HG03460 (cell line): Measurements from ENCODE around the gene ANO2.

Source experiments
- ATAC-seq: cut with Tn5 transposase; IDR thresholded peaks from one replicate; pipeline ENCODE4 v1.9.1; 2021; ENCODE audit not compliant: unreplicated experiment

ANO2 gene

GRCh38 chr12:5945071-5946008 is at the start of gene ANO2:
Gene ANO2, minus strand, starts transcription at chr12:5945259. Its CDS starts 42 bp downstream, at chr12:5945217.
- ATAC-seq, result no peak

- ATAC-seq, result no peak
Measured at GRCh38 chr12:5989621-5990020, 44.6 kb upstream of the ANO2 start.

GRCh38 chr12:5988659-5989116 is 43.6 kb upstream of the ANO2 start:
- no peak for ATAC-seq

GRCh38 chr12:5988088-5988487 is 43.0 kb upstream of the ANO2 start:
- ATAC-seq, result no peak

- ATAC-seq, result no peak
Measured at GRCh38 chr12:5987573-5987972, 42.5 kb upstream of the ANO2 start.

- ATAC-seq, result no peak
Measured at GRCh38 chr12:5985471-5985870, 40.4 kb upstream of the ANO2 start.

GRCh38 chr12:5984873-5985272 is 39.8 kb upstream of the ANO2 start:
- ATAC-seq, result no peak

GRCh38 chr12:5982106-5982505 is 37.0 kb upstream of the ANO2 start:
- ATAC-seq, result no peak

GRCh38 chr12:5977556-5977955 is 32.5 kb upstream of the ANO2 start:
- no peak for ATAC-seq

- no peak for ATAC-seq
Measured at GRCh38 chr12:5976711-5977110, 31.7 kb upstream of the ANO2 start.

GRCh38 chr12:5976196-5976595 is 31.1 kb upstream of the ANO2 start:
- no peak for ATAC-seq

GRCh38 chr12:5973461-5974115 is 28.5 kb upstream of the ANO2 start:
- no peak for ATAC-seq

- ATAC-seq, result no peak
Measured at GRCh38 chr12:5972387-5972786, 27.3 kb upstream of the ANO2 start.

- ATAC-seq, result no peak
Measured at GRCh38 chr12:5971194-5971850, 26.3 kb upstream of the ANO2 start.

GRCh38 chr12:5969974-5970690 is 25.1 kb upstream of the ANO2 start:
- ATAC-seq, result no peak

GRCh38 chr12:5969156-5969973 is 24.3 kb upstream of the ANO2 start:
- ATAC-seq, result no peak

- ATAC-seq, result no peak
Measured at GRCh38 chr12:5967645-5968415, 22.8 kb upstream of the ANO2 start.

- ATAC-seq, result no peak
Measured at GRCh38 chr12:5966486-5967095, 21.5 kb upstream of the ANO2 start.

GRCh38 chr12:5965950-5966383 is 20.9 kb upstream of the ANO2 start:
- no peak for ATAC-seq
